Measurements from ENCODE around the gene LRP2.

Gene LRP2

GRCh38 chr2:169105476-169105875 is 256.9 kb downstream of the LRP2 start (continued):
- TF ChIP-seq PRDM10 (tag by site-specific recombination; IDR thresholded peaks at IDR 0.05) (0 out of 2 replicates have a peak, but pooled peaks have one; percentile 10), ZNF629 (tag by site-specific recombination; IDR thresholded peaks at IDR 0.05) (0 out of 2 replicates have a peak, but pooled peaks have one; percentile 23), ZSCAN4 (tag by site-specific recombination; IDR thresholded peaks at IDR 0.05) (no peak), PRDM6 (tag by site-specific recombination; IDR thresholded peaks at IDR 0.05) (0 out of 2 replicates have a peak, but pooled peaks have one; percentile 28)

GRCh38 chr2:169104848-169105247 is 257.5 kb downstream of the LRP2 start:
- H3K4me3 ChIP-seq (ENCODE audit: low read depth, low read length): no peak overlapping the region
- H3K9me3 ChIP-seq (ENCODE audit: control insufficient read depth, insufficient read depth, low read depth, low read length): no peaks in the 10 kb centered on the region
- no peak overlapping the region for H3K27ac ChIP-seq (ENCODE audit: extremely low read depth, low read depth, low read length)
- no peaks in the 10 kb centered on the region for H3K4me1 ChIP-seq (ENCODE audit: control insufficient read depth, insufficient read depth, low read length)
- POLR2A ChIA-PET: no interaction called here
- CTCF ChIA-PET: interaction anchor here (1.1 kb wide), 1 partner anchor 143 kb away, joined by 3 read pairs; no protein-coding TSS in a partner anchor
- no peaks in the 10 kb centered on the region for H3K36me3 ChIP-seq (ENCODE audit: control insufficient read depth in 2 of 2, insufficient read depth in 1 of 2, low read length in 2 of 2)
- TF ChIP-seq ZNF146 (tag by site-specific recombination; IDR thresholded peaks at IDR 0.05) (no peak), ZNF571 (tag by site-specific recombination; IDR thresholded peaks at IDR 0.05) (no peak), ZNF624 (tag by site-specific recombination; IDR thresholded peaks at IDR 0.05) (no peak), ZNF658 (tag by site-specific recombination; IDR thresholded peaks at IDR 0.05) (no peak), SCRT2 (tag by site-specific recombination; IDR thresholded peaks at IDR 0.05) (no peak), ZNF529 (tag by site-specific recombination; IDR thresholded peaks at IDR 0.05; ENCODE audit: insufficient replicate concordance) (no peak), ZNF311 (tag by site-specific recombination; IDR thresholded peaks at IDR 0.05; ENCODE audit: borderline replicate concordance) (no peak), OVOL3 (tag by site-specific recombination; IDR thresholded peaks at IDR 0.05) (no peak), ZNF280C (tag by site-specific recombination; IDR thresholded peaks at IDR 0.05) (no peak), ZNF26 (tag by site-specific recombination; IDR thresholded peaks at IDR 0.05) (no peak), ZNF354C (tag by site-specific recombination; IDR thresholded peaks at IDR 0.05; ENCODE audit: borderline replicate concordance, low read depth) (no peak), ZNF10 (tag by site-specific recombination; IDR thresholded peaks at IDR 0.05) (no peak), PRDM4 (tag by site-specific recombination; IDR thresholded peaks at IDR 0.05) (no peak), ZNF510 (tag by site-specific recombination; IDR thresholded peaks at IDR 0.05; ENCODE audit: insufficient replicate concordance) (no peak), HIC1 (tag by site-specific recombination; IDR thresholded peaks at IDR 0.05) (no peak), ZNF266 (tag by site-specific recombination; IDR thresholded peaks at IDR 0.05; ENCODE audit: low read depth) (no peak), ZNF133 (tag by site-specific recombination; IDR thresholded peaks at IDR 0.05) (no peak)

Data from HEK293 (cell line).